Measurements from ENCODE around the gene TMEM52B.
A peak's percentile ranks its signal among the peaks of the same experiment; 100 is the strongest.

TMEM52B gene

GRCh38 chr12:10178821-10179220, at the start of gene TMEM52B:
TSS of gene TMEM52B (plus strand) at chr12:10179032. CDS start at chr12:10179575, 543 bp downstream.
- DNase-seq (ENCODE audit: low read depth, low spot score) = no peak

DNA sequence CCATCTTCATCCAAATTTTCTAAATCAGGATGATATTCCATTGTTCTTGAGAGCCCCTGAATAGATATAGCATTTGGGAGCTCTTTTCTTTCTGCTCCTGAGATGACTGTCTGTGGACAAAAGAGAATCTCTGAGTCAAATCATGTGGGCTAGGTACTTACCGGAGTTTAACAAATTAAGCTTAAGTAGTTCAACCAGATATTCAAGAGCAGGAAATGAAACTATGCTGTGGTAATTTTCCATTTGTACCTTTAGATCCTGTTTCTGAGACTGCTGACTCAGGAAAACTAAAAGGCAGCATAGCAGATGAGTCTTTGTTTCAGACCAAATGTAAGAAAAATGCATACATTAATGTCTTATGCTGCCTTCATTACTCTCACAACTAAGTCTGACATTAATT, 48.8 kb upstream of the TMEM52B start, which contains the start of gene CLEC7A:
TSS of gene CLEC7A (minus strand) at position 158 of the 400 bp plus-strand sequence. CDS start at position 41, 117 bp downstream.
- no peak for DNase-seq (ENCODE audit: low read depth, low spot score)

DNA sequence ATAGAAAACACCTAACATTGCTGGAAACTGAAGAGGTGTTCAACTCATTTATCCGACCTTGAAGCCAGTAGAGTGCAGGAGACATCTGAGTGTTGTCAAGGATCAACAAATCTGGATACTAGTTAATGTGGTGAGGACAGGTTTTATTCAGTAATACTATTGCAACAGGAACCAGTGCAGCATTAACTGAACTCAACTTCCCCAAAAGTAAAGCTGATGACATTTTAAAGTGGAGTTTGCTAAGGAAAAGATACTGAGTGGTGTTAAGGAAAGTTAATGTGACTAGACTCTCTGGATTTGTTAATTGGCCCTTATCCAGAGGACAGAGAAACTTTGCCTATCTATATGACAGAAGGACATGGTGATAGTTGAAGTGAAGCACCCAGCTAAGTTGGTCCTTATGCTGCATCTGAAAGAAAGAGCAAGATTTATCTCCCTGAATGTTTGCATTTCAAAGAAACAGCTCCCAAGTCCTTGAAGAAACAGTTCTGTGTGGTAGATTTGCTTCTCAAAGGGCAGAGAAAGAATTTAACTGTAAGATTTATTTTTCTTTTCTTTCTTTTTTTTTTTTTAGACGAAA, 47.6 kb upstream of the TMEM52B start:
- DNase-seq (ENCODE audit: low read depth, low spot score) = no peak

DNA sequence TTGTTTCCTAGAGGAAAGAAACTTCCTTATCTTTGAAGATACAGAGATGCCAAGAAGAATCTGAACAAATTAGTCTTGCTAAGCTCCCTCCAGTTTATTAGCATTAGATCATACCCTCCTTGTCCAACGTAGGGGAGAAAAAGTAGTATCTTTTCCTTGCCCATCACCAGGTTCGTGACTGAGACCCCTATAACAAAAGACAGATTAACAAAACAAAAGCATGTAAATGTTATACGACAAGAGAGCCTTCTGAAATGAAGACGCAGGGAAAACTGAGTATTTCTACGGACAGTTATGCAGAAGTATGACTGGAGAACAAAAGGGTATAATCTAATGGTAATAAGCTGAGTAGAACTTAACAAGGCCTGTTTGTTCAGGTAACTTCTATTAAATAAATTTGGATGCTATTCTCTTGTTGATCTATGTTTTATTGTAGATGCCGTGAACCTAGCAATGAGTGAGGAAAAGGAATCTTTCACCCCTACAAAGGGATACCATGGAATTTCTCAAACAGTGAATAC, 45.9 kb upstream of the TMEM52B start:
- DNase-seq (ENCODE audit: low read depth, low spot score) = no peak

DNA sequence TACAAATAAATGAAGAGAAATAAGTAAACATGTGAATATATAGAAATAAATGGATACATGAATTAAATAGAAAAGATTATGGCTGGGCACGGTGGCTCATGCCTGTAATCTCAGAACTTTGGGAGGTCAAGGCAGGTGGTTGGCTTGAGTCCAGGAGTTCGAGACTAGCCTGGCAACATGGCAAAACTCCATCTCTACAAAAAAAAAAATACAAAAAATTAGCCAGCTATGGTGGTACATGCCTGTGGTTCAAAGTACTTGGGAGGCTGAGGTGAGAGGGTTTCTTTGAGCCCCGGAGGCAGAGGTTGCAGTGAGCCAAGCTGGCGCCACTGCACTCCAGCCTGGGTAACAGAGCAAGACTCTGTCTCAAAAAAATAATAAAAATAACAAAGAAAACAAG, 43.7 kb upstream of the TMEM52B start:
- no peak for DNase-seq (ENCODE audit: low read depth, low spot score)

DNA sequence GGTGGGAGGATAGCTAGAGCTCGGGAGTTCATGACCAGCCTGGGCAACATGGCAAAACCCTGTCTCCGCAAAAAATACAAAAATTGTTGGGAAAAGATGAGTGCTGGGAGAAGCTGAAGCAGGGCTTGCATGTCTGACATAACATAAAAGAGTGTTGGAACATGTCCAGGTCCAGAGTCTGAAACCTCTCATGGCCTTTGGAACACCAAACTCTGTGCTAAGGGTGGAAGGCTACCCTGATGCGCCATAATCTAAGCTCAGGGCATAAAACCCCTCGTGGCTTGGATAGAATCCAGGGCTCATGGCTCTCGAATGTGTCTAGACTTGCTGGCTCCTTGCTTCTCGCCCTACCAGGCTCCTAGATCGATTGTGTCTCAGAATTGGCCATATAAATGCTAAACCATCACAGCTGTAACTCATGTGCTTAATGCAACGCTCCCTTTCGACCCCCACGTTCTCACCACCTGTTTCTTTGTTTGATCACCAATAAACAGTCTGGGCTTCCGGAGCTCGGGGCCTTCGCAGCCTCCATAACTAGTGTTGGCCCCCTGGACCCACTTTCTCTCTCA, 42.1 kb upstream of the TMEM52B start:
- DNase-seq (ENCODE audit: low read depth, low spot score) = peak; percentile 9

GRCh38 chr12:10140001-10140400, 38.8 kb upstream of the TMEM52B start:
- DNase-seq (ENCODE audit: low read depth, low spot score) = peak; percentile 69

DNA sequence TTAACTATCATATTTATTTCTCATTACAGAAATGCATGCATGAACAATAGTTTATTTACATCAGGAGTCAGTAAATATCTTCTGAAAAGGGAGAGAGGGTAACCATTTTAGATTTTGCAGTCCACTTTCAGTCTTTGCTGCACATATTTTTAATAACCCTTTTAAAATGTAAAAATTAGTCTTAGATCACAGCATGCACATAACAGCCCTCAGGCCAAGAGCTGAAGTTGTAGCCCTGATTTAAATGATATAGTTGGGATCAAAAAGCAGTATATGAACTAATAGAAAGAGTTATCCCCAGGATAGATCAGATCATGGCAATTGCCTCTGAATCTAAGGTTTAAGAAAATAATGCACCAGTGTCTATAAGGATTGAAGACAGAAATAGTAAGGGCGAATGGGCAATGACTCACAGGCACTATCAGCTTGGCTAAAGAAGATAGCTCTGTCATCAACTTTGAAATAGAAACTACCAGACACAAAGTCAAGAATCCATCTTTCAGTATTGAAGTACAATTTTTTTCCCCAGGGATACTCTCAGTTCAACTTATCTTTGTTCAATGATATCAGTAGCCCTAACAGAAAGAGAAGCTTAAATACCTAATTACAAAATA, 35.7 kb upstream of the TMEM52B start:
- no peak for DNase-seq (ENCODE audit: low read depth, low spot score)

- no peak for DNase-seq (ENCODE audit: low read depth, low spot score)
Measured at GRCh38 chr12:10147714-10148403, 31.0 kb upstream of the TMEM52B start.

DNA sequence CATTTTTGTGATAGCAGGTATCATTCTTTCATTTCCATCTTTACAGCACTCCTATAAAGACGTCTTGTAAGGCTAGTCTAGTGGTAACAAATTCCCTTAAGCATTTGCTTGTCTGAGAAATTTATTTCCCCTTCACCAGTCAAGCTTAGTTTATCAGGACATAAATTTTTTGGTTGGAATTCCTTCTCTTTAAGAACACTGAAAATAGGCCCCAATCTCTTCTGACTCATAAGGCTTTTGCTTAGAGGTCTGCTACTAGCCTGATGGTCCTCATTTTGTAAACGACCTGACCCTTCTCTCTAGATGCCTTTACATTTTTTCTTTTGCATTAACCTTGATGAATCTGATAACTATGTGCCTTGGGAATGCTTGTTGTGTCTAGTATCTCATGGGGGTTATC, 27.2 kb upstream of the TMEM52B start:
- DNase-seq (ENCODE audit: low read depth, low spot score) = no peak

GRCh38 chr12:10153271-10154144, 25.3 kb upstream of the TMEM52B start:
- DNase-seq (ENCODE audit: low read depth, low spot score) = peak; percentile 82

DNA sequence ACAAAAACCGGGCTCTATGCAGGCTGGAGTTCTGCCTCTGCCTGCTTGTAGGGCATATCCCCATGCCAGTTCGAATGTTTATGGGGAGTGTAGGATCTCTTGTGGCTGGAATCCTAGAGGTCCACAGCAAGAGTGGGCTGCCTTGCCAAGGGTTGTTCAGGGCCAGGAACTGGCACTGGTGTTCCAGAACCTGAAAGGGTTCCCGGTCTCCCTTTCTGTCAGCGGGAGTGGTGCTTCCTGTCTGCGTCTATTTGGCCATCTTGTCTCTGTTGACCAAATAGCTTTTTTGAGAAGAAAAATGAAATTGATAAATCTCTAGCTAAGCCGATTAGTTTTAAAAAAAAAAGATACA, 24.7 kb upstream of the TMEM52B start:
- no peak for DNase-seq (ENCODE audit: low read depth, low spot score)

DNA sequence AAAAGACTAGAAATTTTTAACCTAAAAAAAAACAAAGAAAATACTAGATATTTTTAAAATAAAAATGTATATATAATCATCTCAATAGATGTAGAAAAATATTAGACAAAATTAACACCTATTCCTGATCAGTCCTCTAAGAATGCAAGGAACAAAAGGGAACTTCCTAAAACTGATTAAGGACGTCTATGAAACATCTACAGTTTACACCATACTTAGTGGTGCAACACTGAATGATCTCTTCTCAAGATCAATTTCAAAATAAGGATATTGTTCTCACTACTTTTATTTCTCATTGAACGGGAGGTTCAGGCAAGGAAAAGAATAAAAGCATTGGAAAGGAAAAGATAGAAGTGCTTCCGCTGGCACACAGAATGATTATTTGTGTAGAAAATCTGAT, 22.9 kb upstream of the TMEM52B start:
- no peak for DNase-seq (ENCODE audit: low read depth, low spot score)

DNA sequence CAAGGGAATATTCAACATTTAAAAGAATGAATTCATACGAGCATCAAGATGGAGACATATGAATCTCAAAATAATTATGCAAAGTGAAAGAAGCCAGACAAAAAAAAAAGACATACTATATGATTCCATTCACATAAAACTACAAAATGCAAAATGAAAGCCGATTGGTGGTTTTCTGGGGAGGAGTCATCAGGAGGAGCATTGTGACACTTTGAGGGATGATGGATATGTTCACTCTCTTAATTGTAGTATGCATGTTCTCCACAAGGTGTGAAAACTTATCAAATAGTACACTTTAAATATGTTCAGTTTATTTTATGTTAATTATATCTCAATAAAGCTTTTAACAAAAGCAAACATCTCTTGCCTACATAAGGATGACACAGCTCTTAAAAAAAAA, 20.4 kb upstream of the TMEM52B start:
- no peak for DNase-seq (ENCODE audit: low read depth, low spot score)

DNA sequence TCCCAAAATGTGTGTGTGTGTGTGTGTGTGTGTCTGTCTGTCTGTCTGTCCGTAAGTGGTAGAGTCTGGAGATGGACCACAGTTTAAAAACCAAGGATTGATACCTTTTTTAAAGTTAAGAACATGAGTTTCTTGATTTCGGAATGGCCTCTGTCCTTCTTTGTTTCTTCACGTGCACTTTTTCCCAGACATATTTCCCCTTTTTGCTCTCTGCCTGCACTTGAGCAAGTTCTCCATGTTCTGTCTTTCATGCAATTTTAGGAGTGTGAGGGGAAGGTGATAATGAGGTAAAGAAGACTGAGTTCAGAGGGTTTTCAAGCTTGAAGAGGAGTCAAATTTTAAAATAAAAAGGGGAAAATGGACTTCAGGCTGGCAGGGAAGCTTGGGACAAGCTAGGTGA, 19.6 kb upstream of the TMEM52B start:
- no peak for DNase-seq (ENCODE audit: low read depth, low spot score)

DNA sequence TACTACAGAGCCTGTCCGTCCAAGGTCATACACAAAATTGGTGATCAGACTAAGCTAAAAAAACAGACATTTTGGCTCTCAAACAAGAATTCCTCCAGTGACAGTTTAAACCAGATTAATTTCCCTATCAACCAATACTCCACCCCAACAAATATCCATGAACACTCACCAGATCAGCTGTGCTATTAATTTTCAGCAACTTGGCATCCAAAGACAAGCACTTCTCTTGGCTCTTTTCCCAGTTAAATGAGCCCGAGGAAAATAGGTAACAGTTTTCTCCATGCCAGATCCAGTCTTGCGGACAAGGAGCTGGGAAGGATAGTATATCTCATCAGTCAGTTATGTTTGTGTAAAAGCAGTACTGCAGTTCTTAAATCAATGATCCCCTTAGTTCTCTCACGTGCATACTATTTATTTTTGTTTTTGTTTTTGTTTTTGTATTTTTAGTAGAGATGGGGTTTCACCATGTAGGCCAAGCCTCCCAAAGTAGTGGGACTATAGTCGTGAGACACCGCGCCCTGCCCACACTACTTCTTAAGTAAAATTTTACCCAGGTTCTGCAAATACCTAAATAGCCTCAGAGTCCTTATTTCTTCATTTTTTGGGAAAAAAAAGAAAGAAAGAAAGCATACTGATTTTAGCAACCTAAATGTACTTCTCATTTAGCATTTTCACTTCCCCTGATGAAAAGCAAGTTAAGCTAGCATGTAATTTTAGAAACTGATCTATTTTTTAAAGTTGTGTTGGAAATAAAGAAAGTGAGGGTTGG, 18.0 kb upstream of the TMEM52B start:
- DNase-seq (ENCODE audit: low read depth, low spot score) = no peak

- no peak for DNase-seq (ENCODE audit: low read depth, low spot score)
Measured at GRCh38 chr12:10163084-10163483, 15.7 kb upstream of the TMEM52B start.

DNA sequence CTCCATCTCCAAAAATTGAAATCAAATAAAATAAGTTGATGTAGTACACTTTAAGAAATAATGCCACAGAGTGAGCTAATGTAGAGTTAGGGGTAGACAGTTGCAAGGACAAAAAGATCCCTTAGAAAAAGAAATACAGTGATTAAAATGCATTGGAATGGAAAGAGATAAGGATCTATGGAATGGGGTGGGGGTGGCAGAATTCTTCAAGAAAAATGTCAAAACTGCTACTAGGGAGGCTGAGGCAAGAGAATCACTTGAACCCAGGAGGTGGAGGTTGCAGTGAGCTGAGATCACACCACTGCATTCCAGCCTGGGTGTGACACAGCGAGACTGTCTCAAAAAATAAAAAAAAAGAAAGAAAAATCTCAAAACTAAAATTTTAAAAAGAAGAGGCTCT, 13.4 kb upstream of the TMEM52B start:
- no peak for DNase-seq (ENCODE audit: low read depth, low spot score)

DNA sequence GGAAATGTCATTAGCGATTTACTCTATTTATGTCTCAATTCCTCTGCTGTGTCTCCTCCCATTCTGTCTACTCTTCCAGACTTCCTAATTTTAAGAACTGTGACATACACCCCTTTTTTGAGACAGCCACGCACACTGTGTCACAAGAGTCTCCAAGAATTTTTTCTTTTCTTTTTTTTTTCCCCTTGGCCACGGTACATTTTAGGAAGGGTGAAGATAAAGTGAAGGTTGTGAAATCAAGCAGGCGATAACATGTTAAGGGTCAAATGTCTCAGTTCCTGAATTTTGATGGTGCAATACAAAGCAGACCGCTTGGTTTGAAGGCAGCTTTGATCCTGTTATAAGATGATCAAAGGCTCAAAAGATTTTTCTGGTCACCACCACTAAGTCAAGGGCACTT, 11.2 kb upstream of the TMEM52B start:
- no peak for DNase-seq (ENCODE audit: low read depth, low spot score)

DNA sequence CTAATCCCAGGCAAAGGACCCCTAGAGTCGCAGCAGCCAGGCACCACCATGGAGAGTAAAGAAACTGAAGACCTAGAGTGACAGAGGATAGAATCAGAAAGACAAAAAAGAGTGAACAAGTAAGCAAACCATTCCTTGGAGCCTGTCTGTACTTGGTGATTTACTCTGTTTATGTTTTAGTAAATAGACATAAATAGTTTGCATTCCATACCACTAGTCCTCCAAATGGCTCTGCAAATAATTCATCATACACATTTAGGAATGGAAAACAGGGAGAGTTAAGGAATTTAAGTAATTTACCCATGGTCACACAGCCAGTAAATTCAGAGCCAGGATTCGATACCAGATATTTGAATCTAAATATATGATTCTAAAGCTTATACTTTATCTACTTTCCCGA, 9.7 kb upstream of the TMEM52B start:
- DNase-seq (ENCODE audit: low read depth, low spot score) = peak; percentile 20

GRCh38 chr12:10170216-10170615, 8.6 kb upstream of the TMEM52B start:
- DNase-seq (ENCODE audit: low read depth, low spot score) = no peak
